Islet of Langerhans (tissue), 1 donor: ENCODE data around the gene DCHS2.

ENCODE experiments used
- FAIRE-seq: peaks from one replicate; lab custom pipeline; 2011; peaks lifted over from hg19 to GRCh38; lab: Jason Lieb, UNC

The DCHS2 gene

GRCh38 chr4:154450966-154451365 is 40.6 kb downstream of the DCHS2 start:
- no peak for FAIRE-seq

DNA sequence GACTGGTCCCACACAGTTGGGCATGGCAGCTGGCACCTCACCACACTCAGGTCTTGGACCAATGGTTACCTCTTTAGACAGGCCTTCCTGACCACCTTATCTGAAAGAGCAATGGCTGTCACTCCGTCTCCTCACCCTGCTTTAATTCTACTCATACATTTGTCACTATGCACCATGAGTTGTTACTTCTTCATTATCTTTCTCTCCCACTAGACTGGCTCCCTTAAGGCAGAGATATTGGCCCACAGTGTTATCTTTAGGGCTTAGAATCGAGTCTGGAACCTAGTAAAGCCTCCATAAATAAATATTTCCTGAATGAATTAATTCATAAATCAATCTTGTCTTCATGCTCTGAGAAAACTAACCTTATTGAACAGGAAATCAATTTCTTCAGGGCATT is 46.6 kb downstream of the DCHS2 start:
- FAIRE-seq, result no peak

DNA sequence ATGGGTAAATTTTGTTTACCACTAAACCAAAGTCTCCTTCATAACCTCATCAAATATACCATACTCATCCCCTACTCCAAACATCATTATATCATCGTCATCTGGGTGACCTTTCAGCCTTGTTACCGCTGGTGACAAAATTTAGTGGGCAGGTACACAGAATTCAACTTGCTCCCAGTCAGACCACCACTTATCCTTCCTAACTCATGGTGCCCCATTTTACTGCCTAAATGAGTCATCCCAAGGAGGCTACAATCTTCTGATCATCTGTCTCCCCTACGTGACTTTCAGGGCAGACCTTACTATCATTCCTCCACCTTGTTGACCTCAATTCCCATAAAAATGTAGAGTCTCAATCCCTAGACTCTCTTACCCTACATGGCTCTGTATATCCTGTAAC is 49.6 kb downstream of the DCHS2 start:
- no peak for FAIRE-seq

DNA sequence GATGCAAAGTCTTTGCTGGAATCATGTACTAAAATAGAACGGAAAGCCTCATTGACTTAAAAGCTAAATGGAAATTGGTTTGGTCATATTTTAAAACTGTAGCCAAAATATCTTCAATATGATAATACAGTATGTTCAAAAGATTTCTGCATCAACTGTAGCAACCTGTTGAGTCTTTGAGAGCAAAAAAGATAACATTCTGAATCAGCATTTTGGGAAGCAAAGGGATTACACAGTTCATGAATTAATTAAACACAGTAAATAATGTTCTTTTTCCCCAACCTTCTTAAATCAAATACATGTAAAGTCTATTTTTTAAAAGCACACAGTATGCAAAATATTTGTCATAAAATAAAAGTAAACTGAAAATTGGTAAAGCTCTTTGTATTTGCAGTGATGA is 50.5 kb downstream of the DCHS2 start:
- no peak for FAIRE-seq

GRCh38 chr4:154439224-154439623 is 52.4 kb downstream of the DCHS2 start:
- FAIRE-seq, result no peak

- no peak for FAIRE-seq
Observed at GRCh38 chr4:154435895-154436294, 55.7 kb downstream of the DCHS2 start.

DNA sequence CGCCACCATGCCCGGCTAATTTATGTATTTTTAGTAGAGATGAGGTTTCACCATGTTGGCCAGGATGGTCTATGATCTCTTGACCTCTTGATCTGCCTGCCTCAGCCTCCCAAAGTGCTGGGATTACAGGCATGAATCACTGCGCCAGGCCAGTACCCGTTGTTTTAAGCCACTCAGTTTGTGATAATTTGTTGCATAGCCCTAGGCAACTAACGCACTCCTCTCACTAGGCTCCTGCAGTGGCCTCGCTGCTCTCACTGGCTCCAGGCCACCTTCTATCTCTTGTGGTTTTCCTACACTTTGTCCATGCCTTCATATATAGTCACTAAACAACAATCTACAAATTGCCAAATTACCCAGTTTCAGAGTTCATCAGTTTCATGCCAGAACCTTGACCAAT is 58.1 kb downstream of the DCHS2 start:
- no peak for FAIRE-seq

GRCh38 chr4:154429176-154429575 is 62.4 kb downstream of the DCHS2 start:
- no peak for FAIRE-seq

- no peak for FAIRE-seq
Observed at GRCh38 chr4:154427149-154427548, 64.5 kb downstream of the DCHS2 start.

DNA sequence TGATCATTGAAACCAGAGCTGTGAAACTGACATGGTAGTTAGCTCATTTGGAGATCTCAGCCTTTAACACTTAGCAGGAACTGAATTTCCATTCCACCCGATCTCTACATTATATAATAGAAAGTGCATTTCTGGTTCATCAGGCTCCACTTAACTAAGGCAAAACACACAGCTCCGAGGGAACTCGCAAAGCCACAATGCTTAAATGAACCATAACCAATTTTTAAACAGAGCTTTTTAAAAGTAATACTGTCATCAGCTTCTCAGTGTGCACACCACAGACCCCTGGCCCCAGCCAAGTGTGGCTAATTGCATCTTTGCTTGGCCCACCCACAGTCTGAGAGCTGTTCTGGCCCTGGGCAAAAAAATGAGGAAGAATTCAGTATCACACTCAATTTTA is 66.1 kb downstream of the DCHS2 start:
- no peak for FAIRE-seq

GRCh38 chr4:154424810-154425484 is 66.7 kb downstream of the DCHS2 start:
- no peak for FAIRE-seq

GRCh38 chr4:154422152-154422551 is 69.4 kb downstream of the DCHS2 start:
- no peak for FAIRE-seq

DNA sequence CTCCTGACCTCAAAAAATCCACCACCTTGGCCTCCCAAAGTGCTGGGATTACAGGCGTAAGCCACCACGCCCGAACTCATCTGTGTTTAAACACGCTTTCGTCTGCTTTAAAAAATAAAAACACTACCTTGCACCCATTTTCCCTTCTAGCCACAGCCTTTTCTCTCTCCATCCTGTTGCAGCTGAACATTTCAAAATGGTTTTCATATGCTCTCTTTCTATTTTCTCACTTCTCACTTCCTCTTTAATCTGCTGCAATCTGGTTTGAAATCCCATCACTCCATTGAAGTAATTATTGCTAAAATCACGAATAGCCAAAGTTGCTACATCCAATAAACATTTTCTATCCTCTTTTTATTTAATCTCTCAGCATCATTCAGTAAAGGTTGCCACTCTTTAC is 70.0 kb downstream of the DCHS2 start:
- no peak for FAIRE-seq

DNA sequence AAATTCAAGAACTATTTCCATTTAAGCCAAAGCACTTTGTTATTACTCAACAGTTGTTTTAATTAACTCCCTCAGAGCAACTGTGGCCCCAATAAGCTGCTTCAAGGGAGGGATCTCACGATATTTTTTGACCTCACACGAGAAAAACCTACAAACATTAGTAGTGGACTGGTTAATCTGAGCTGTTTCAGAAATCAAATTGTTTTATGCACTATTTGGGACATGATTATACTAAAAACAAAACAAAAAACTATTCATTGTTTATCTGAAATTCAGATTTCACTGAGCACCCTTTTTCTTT is 74.3 kb downstream of the DCHS2 start:
- FAIRE-seq, result no peak

GRCh38 chr4:154416190-154416547 is 75.4 kb downstream of the DCHS2 start:
- FAIRE-seq, result no peak

- FAIRE-seq, result no peak
Observed at GRCh38 chr4:154415313-154415712, 76.3 kb downstream of the DCHS2 start.

GRCh38 chr4:154414796-154415195 is 76.8 kb downstream of the DCHS2 start:
- FAIRE-seq, result no peak

DNA sequence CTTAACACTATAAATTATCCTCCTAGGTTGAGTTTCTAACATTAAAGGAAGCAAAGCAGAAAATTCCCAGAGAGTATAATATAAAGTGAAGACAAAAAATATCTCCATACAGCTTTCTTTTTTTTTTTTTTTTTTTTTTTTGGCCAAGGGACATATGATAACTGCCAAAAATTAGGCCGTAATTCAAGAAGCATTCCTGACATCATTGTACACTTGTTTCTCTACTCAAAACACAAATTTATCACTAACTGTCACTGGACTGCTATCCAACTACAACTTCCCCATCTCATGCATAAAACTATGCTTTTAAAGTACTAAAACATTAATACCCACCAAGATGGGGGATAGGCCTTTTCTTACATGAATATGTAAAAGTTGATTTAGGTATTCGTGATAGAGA is 77.2 kb downstream of the DCHS2 start:
- FAIRE-seq, result no peak

DNA sequence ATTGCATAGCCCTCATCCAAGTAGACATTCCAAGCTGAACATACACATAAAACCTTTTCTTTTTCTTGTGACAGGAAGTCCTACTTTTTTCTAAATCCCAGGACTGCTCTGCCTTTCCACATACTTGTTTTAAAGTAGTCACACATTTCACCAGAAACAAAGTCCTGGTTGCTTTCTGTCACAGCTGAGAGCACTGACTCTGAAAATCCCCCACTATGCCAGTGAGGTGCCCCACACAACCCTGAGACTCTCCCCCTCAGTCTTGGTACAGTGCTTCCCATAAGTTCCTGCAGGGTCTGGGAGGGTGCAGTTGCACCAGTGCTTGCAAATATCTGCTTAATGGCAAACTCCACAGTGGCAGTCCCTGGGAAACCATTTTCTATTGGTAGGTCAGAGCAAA is 84.2 kb downstream of the DCHS2 start:
- FAIRE-seq, result no peak

- no peak for FAIRE-seq
Observed at GRCh38 chr4:154406018-154406795, 85.4 kb downstream of the DCHS2 start.

DNA sequence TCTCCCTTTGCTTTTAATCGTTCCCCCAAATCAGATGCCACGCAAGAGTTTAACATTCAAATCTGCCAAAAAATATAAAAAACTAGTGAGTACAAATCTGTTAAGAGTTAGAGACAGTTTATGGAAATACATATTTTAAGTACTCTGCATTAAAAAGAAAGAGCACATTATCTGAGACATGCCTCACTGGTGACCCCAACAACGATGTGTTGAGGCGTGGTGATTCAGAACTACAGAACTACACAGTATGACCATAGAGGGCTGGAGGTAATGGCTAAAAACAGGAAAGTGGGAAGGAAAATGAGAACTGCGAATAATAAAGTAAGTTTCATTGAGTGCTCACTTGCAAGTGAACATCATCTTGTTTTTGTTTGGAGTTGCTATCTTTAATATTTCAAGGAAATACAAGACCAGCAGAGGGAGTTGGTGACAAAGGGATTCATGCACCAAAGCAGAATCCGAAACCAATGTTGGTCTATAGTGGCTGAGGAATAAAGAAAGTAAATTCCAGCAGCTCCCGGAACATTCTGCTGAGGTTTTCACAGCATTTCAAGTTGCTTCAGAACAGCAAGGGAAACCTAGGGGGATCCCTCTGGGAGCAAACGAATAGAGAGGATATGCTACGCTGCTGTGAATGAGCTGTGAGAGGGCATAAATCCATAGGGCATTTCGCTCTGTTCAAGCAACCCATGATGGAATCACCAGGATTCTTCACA is 92.2 kb downstream of the DCHS2 start:
- no peak for FAIRE-seq

- FAIRE-seq, result no peak
Observed at GRCh38 chr4:154390324-154390723, 101.3 kb downstream of the DCHS2 start.

DNA sequence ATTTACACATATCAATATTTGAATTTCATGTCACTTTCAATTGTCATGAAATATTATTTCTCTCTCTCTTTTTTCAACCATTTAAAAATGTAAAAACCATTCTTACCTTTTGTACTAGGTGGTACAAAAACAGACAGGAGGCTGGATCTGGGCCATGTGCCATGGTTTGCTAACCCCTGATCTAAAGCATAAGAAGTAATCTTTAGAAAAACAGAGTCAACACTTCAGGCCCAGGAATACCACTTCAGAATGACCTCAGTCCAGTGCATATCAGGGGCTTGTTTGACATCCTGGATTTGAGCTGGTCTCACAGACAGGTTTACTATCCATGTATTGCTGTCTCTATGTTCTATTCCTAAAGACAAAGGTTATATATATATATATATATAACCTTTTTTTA is 102.5 kb downstream of the DCHS2 start:
- no peak for FAIRE-seq

- no peak for FAIRE-seq
Observed at GRCh38 chr4:154384012-154384411, 107.6 kb downstream of the DCHS2 start.
